Upper lobe of left lung (tissue), 6 donors: ENCODE results near the gene DOCK4. TPM values are rescaled to one million over a fixed set of nuclear protein-coding genes. Genes with fewer than 3 reads are reported as not detected.

ENCODE experiments used
- ATAC-seq, 2 donors: fragments of 200-7000 bp; cut with Tn5 transposase; one replicate each; pipeline ENCODE4 v1.9.1; 2022; ENCODE audit warnings: mild to moderate bottlenecking in 2 of 2, moderate library complexity in 2 of 2; ENCODE audit not compliant: low FRiP score in 2 of 2
- DNase-seq, 2 donors: peaks; one replicate each; pipeline ENCODE4 v3.0.0-alpha.2; 2019 to 2020
- H3K27ac ChIP-seq, 4 donors: fragments of 200-600 bp; sonication (generic); one replicate each; pipeline ENCODE4 v1.5.1; 2016 to 2019
- H3K27me3 ChIP-seq, 4 donors: fragments of 200-600 bp; sonication (generic); one replicate each; pipeline ENCODE4 v1.5.1; 2017 to 2019
- H3K36me3 ChIP-seq, 4 donors: fragments of 200-600 bp; sonication (generic); one replicate each; pipeline ENCODE4 v1.5.1; 2016 to 2019
- H3K4me1 ChIP-seq, 4 donors: fragments of 200-600 bp; sonication (generic); one replicate each; pipeline ENCODE4 v1.5.1; 2018 to 2019
- H3K4me3 ChIP-seq, 4 donors: fragments of 200-600 bp; sonication (generic); one replicate each; pipeline ENCODE4 v1.5.1; 2017 to 2019; ENCODE audit warnings: mild to moderate bottlenecking in 2 of 4, moderate library complexity in 1 of 4
- H3K9me3 ChIP-seq, 4 donors: fragments of 200-600 bp; sonication (generic); one replicate each; pipeline ENCODE4 v1.5.1; 2018 to 2019
- CTCF ChIP-seq, 6 experiments: fragments of 450-650 bp in 4 of 6; fragments of 200-600 bp in 2 of 6; sonication (generic) in 2 of 6; IDR thresholded peaks; one replicate each; pipeline ENCODE4 v1.5.1; 2016 to 2019; ENCODE audit warnings: antibody characterized with exemption in 6 of 6
- EP300 ChIP-seq, 4 donors: sonication (generic); formaldehyde crosslinking; IDR thresholded peaks; one replicate each; pipeline ENCODE4 v1.5.1; 2017; ENCODE audit warnings: antibody characterized with exemption in 4 of 4, control low read depth in 2 of 4
- POLR2A ChIP-seq, 4 donors: fragments of 450-650 bp; IDR thresholded peaks; one replicate each; pipeline ENCODE4 v1.5.1; 2016 to 2017; ENCODE audit warnings: antibody characterized with exemption in 4 of 4, mild to moderate bottlenecking in 2 of 4
- POLR2AphosphoS5 ChIP-seq, 2 donors: sonication (generic); formaldehyde crosslinking; IDR thresholded peaks; one replicate each; pipeline ENCODE4 v1.5.1; 2017; ENCODE audit warnings: antibody characterized with exemption in 2 of 2
- WGBS, 2 donors: methylation state at CpG; one replicate each; pipeline ENCODE4 v1.1.5; 2017 to 2018; 5-methylcytosine and 5-hydroxymethylcytosine counted together
- total RNA-seq, 6 donors: library from RNA; depleted of rRNA in 4 of 6; stranded (reverse); fragments of >200 nt in 4 of 6; gene quantifications; one replicate each; pipeline versions ENCODE4 v1.1.0 to v1.2.1, GENCODE V29; 2016 to 2021
- donor health status: DM: no; HTN: no; CAD: no; lungs with moderate emphysema.
- donor health status: DM: no; HTN: yes; CAD: no; lungs with severe emphysema.

DOCK4 gene
- total RNA-seq, 6 donors from 2014 or later: 53.6 to 166 (median 100) TPM

DNA sequence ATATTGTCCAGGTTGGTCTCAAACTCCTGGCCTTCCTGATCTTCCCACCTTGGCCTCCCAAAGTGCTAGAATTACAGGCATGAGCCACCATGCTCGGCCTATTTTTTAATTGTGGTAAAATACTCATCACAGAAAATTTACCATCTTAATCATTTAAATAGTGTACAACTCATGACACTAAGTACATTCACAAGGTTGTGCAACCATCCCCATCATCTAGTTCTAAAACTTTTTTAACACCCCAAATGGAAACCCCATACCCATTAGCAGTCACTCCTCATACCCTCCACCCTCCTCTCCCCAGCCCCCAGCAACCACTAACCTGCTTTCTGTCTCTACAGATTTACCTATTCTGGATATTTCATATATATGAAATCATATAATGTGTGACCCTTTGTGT, 90.3 kb downstream of the DOCK4 start:
- Histone ChIP-seq H3K36me3 (no peaks in the 10 kb centered on the region), H3K27me3 (no peaks in the 10 kb centered on the region), H3K27ac (no peak overlapping the region), H3K4me3 (no peak overlapping the region), H3K4me1 (peaks cover 14 to 24% (median 18%) of the 10 kb centered on the region in 4 donors), H3K9me3 (no peaks in the 10 kb centered on the region)
- ATAC-seq: no peak
- TF ChIP-seq POLR2A (IDR thresholded peaks at IDR 0.05) (no peak), CTCF (IDR thresholded peaks at IDR 0.05) (no peak), EP300 (IDR thresholded peaks at IDR 0.05) (no peak), POLR2AphosphoS5 (IDR thresholded peaks at IDR 0.05) (no peak)
- 91 to 94% methylated on average over 1 of the region's 1 CpG for WGBS, 2 donors
- no peak for DNase-seq

GRCh38 chr7:112113913-112114575, 92.2 kb downstream of the DOCK4 start:
- Histone ChIP-seq H3K9me3 (no peaks in the 10 kb centered on the region), H3K4me1 (peaks cover 12 to 28% (median 16%) of the 10 kb centered on the region in 4 donors), H3K4me3 (no peak overlapping the region), H3K36me3 (no peaks in the 10 kb centered on the region), H3K27me3 (no peaks in the 10 kb centered on the region), H3K27ac (no peak overlapping the region)
- WGBS, 2 donors: 74 to 85% methylated on average over 1 of the region's 1 CpG
- DNase-seq (no peak), ATAC-seq (no peak)
- TF ChIP-seq CTCF (IDR thresholded peaks at IDR 0.05) (no peak), POLR2A (IDR thresholded peaks at IDR 0.05) (no peak), POLR2AphosphoS5 (IDR thresholded peaks at IDR 0.05) (no peak), EP300 (IDR thresholded peaks at IDR 0.05) (no peak)

DNA sequence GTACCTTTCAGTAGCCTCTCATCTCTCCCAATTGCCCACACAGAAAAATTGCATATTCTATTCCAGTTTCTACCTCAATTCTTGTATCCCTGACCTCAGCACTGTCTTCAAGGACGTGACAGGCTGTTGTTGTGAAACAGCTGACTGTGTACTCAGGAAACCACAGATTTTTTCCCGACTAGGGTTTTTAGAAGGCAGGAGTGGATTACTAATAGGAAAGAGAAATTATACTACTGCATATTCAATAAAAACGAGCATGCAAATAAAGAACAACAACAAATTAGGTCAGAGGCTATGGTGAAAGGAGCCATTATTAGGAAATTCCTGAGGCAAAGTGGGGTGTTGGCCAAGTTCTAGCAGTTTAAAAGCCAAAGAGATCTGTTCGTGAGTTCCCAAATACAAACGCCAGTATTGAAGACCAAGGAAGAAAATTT, 93.4 kb downstream of the DOCK4 start:
- peak; percentile 72 to 91 for ATAC-seq
- 23 to 28% methylated on average over 5 of the region's 5 CpGs for WGBS, 2 donors
- H3K4me3 ChIP-seq: no peak overlapping the region

DNA sequence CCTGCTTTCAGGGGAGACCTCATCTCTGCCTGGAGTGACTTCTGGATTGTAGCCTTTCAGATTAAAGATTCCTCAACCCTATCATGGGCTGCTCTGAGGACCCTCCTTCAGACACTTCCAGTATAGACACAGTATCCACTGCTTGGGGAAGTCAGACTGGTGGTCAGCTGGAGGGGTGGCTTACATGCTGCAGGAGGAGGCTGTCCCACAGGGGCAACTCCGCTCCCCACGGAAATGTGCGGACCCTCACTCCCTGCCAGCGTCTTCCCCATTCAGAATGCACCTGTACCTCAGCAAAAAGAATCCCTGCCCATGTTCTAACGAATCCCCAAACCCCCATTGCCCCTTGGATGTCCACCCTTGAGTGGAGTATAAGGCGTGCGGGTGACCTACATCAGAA, 95.5 kb downstream of the DOCK4 start:
- DNase-seq (peak in 1 of 2 donors; percentile 8), ATAC-seq (no peak)
- TF ChIP-seq EP300 (IDR thresholded peaks at IDR 0.05) (no peak), POLR2A (IDR thresholded peaks at IDR 0.05) (no peak), CTCF (IDR thresholded peaks at IDR 0.05) (no peak), POLR2AphosphoS5 (IDR thresholded peaks at IDR 0.05) (no peak)
- Histone ChIP-seq H3K36me3 (no peaks in the 10 kb centered on the region), H3K27ac (no peak overlapping the region), H3K4me1 (peaks cover 4 to 32% (median 17%) of the 10 kb centered on the region in 4 donors), H3K4me3 (no peak overlapping the region), H3K9me3 (no peaks in the 10 kb centered on the region), H3K27me3 (no peaks in the 10 kb centered on the region)
- WGBS, 2 donors: 90 to 92% methylated on average over 7 of the region's 7 CpGs

More for the DNA sequence above, 93.4 kb downstream of the DOCK4 start:
- Histone ChIP-seq H3K4me1 (peaks cover 4 to 29% (median 17%) of the 10 kb centered on the region in 4 donors), H3K36me3 (no peaks in the 10 kb centered on the region), H3K9me3 (no peaks in the 10 kb centered on the region), H3K27ac (peak overlapping the region; percentile 47 to 81 (median 62)), H3K27me3 (no peaks in the 10 kb centered on the region)
- DNase-seq: peak in 1 of 2 donors; percentile 53
- peak in 1 of 4 donors; percentile 24 for TF ChIP-seq POLR2A (IDR thresholded peaks at IDR 0.05)
- no peak for TF ChIP-seq CTCF (IDR thresholded peaks at IDR 0.05)
- peak; percentile 22 to 72 for TF ChIP-seq POLR2AphosphoS5 (IDR thresholded peaks at IDR 0.05)
- peak in 1 of 4 donors; percentile 41 for TF ChIP-seq EP300 (IDR thresholded peaks at IDR 0.05)

- peaks cover 4 to 32% (median 17%) of the 10 kb centered on the region in 4 donors for H3K4me1 ChIP-seq
- TF ChIP-seq CTCF (IDR thresholded peaks at IDR 0.05): no peak
- no peak for TF ChIP-seq POLR2A (IDR thresholded peaks at IDR 0.05)
- no peak for TF ChIP-seq EP300 (IDR thresholded peaks at IDR 0.05)
- no peak for TF ChIP-seq POLR2AphosphoS5 (IDR thresholded peaks at IDR 0.05)
- H3K9me3 ChIP-seq: no peaks in the 10 kb centered on the region
- no peaks in the 10 kb centered on the region for H3K36me3 ChIP-seq
- no peak overlapping the region for H3K4me3 ChIP-seq
- no peaks in the 10 kb centered on the region for H3K27me3 ChIP-seq
- H3K27ac ChIP-seq: no peak overlapping the region
- ATAC-seq (no peak), DNase-seq (no peak)
- WGBS, 2 donors: 83 to 90% methylated on average over 2 of the region's 2 CpGs
These were observed 96.0 kb downstream of the DOCK4 start for GRCh38 chr7:112110175-112110574.
